Left colon (tissue), 2 donors: ENCODE results near the gene MACC1. TPM values are rescaled to one million over a fixed set of nuclear protein-coding genes. Genes with fewer than 3 reads are reported as not detected.

Source experiments
- ATAC-seq: fragments of 200-7000 bp; cut with Tn5 transposase; one replicate; pipeline ENCODE4 v1.9.1; 2020; ENCODE audit warnings: mild to moderate bottlenecking, moderate library complexity
- DNase-seq, 2 donors: peaks; one replicate each; pipeline ENCODE4 v3.0.0-alpha.2; 2020
- intact Hi-C, 2 donors: fragments of 100-400 bp; cut with DNase I in 1 of 2; cut with micrococcal nuclease in 1 of 2; formaldehyde crosslinking; loops; one replicate each; pipeline versions ENCODE4 v1.11.2 to v1.14.0; 2022; cut with DNase I, micrococcal nuclease
- total RNA-seq, 2 donors: library from RNA; stranded (reverse); fragmentation: NEBNext Ultra II Directional; extraction: Animal tissue kit (Norgen Biotek cat#: 25700); gene quantifications; one replicate each; pipeline ENCODE4 v1.2.1, GENCODE V29; 2021
- donor health status: DM: no; HTN: no; CAD: no.
- donor health status: DM: yes; HTN: yes; CAD: no.

Gene MACC1
- total RNA-seq, 2 donors from 2014 or later, result 8.9 to 9.7 TPM

GRCh38 chr7:20233362-20233761 is 16.2 kb upstream of the MACC1 start:
- ATAC-seq (no peak), DNase-seq (no peak)
- intact Hi-C loops, result no loop called here

DNA sequence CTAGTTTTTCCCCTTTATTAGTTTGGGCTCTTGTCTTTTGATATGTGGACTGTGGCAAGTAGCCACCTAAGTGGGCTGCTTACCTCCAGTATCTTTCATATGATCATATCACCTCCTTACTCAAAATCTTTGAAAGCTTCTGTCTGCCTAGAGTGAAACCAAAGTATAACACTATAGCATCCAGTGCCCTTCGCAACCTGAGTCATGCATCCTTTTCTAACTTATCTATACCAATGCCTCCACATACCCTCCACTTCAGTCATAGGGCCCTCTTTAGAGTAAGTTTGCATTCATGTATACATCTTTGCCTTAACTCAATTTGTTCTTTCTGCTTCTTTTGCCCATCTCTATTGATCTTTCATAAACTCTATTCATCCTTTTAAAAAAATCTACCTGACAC is 15.7 kb upstream of the MACC1 start:
- ATAC-seq (no peak), DNase-seq (no peak)
- intact Hi-C loops, result no loop called here

DNA sequence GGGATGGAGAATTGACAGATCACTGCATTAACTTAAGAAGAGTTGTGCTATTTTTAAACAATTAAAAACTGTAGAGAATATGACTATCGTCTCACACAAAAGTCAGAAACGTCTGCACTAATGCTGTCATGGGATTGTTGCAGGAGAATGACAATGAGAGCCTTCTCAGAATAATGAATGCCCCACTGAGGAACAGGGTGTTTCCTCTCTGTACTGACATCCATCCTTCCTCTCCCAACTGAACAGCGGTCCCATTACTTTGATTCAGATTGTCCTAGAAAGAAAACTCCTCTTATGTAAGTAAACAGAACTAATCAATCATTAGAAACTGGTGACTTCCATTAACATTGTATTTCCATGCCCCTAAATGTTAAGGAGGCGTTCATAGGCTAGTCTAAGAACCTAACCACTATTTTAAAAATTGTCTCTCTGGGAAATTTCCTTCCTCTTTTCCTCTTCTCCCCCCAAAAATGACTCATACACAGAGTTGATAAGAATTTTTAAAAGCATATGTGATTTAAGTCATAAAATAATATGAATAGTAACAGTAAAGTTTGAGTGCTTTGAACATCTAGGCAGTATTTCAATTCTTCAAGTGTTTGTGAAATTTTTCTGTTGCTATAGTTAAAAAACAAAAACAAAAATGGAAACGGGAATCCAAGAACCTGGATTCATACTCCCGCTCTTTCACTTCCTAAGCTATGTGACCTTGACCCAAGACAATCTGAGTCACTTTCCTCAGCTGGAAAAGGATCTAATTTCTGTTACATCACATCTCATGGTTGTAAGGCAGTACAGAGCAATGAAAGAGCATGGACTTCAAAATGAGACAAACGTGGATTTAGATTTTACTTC is 12.7 kb upstream of the MACC1 start:
- no peak for DNase-seq
- intact Hi-C loops, result no loop called here

DNA sequence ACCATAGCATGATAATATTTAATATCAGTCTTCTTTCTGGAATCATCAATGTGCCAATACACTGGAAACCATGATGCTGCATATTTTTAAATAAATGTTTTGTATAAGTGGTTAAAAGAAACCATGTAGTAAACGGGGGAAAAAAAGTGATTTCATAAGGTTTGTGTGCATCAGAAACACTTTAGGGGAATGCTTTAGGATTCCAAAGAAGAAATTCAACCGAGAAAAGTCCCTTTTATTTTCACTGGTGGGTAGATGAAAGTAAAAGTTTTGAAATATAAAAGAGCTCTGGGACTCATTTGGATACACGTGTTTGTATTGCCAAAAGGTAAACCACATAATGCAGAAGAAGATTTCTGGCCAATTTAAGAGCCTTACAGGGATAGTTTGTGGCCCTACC is 11.9 kb upstream of the MACC1 start:
- DNase-seq (no peak), ATAC-seq (no peak)
- intact Hi-C loops, result no loop called here

More for the DNA sequence above, 12.7 kb upstream of the MACC1 start:
- ATAC-seq, result no peak

- intact Hi-C loops, result no loop called here
- DNase-seq (no peak), ATAC-seq (no peak)
Observed at GRCh38 chr7:20228654-20229053, 11.5 kb upstream of the MACC1 start.

DNA sequence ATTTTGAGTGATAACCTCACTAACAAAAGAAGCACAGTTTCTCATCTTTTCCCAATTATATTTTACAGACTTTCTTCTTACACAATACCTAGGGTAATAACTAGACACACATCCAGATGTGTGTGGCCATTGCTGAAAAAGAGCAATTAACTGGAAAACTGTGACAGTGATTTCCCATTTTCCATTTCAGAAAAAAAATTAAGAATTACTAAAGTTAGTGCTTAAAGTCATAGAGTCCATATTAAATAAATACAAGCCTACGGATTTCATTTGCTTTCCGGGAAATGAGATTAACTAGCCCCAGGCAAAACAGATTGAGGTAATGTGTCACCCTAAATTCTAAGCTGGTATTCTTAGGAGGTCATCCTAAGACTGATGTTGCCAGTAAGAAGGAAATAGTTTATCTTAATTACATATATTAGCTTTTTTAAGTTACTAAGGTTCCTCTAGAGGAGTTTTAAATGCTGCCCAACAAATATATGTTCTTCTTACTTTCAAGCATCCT is 10.2 kb upstream of the MACC1 start:
- intact Hi-C loops, result no loop called here
- ATAC-seq, result no peak
- DNase-seq, result no peak

DNA sequence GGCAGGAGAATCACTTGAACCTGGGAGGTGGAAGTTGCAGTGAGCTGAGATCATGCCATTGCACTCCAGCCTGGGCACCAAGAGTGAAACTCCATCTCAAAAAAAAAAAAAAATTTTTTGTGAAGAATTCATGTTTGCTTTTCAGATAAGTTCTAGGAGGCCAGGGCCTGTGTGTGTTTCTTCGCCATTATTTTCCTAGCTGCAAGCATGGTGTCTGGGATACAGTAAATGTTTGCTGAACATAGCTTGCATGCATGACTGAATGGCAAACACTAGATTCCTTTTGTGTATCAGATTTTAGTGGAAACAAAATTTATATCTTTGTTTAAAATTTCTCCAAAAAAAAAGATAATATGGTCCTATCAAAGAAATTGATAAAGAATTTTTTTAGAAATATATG is 9.7 kb upstream of the MACC1 start:
- no peak for DNase-seq
- no peak for ATAC-seq
- intact Hi-C loops, result no loop called here

- ATAC-seq (peak; percentile 87), DNase-seq (no peak)
- intact Hi-C loops, result no loop called here
Observed at GRCh38 chr7:20225384-20225783, 8.2 kb upstream of the MACC1 start.

GRCh38 chr7:20224025-20224424 is 6.8 kb upstream of the MACC1 start:
- intact Hi-C loops, result no loop called here
- DNase-seq (no peak), ATAC-seq (no peak)

GRCh38 chr7:20223356-20223755 is 6.2 kb upstream of the MACC1 start:
- ATAC-seq, result no peak
- intact Hi-C loops, result no loop called here
- DNase-seq, result no peak

GRCh38 chr7:20222219-20222828 is 5.1 kb upstream of the MACC1 start:
- ATAC-seq (no peak), DNase-seq (no peak)
- intact Hi-C loops, result no loop called here

DNA sequence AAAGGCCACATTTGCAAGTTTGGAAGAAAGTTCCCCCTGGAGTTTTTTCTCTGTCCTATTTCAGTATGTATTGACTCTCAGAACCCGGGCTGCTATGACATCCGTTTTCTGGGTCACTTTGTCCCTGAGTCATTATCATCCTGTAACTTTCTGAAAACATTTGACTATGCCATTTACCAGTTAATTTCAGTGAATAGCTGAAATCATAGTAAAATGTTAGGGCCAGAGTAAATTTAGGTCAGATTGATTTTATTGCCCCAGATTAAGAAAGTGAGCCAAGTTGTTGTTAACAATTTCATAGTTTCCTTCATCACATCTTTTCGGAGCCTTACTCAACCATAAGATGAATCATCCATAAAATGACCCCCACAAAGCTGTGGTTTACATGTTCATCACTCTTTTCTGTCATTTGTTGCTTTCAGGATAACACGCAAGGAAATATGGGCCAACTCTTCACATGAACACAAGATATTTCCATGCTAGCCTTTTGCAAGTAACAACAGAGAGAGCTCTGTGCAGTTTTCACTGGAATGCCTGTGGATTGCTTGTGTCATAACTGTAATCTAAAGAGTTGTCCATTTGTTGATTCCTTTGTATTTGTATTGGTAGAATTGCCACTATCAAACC is 3.9 kb upstream of the MACC1 start:
- ATAC-seq (no peak), DNase-seq (no peak)
- intact Hi-C loops, result no loop called here

GRCh38 chr7:20220293-20220761 is 3.1 kb upstream of the MACC1 start:
- ATAC-seq (no peak), DNase-seq (no peak)
- intact Hi-C loops, result no loop called here

DNA sequence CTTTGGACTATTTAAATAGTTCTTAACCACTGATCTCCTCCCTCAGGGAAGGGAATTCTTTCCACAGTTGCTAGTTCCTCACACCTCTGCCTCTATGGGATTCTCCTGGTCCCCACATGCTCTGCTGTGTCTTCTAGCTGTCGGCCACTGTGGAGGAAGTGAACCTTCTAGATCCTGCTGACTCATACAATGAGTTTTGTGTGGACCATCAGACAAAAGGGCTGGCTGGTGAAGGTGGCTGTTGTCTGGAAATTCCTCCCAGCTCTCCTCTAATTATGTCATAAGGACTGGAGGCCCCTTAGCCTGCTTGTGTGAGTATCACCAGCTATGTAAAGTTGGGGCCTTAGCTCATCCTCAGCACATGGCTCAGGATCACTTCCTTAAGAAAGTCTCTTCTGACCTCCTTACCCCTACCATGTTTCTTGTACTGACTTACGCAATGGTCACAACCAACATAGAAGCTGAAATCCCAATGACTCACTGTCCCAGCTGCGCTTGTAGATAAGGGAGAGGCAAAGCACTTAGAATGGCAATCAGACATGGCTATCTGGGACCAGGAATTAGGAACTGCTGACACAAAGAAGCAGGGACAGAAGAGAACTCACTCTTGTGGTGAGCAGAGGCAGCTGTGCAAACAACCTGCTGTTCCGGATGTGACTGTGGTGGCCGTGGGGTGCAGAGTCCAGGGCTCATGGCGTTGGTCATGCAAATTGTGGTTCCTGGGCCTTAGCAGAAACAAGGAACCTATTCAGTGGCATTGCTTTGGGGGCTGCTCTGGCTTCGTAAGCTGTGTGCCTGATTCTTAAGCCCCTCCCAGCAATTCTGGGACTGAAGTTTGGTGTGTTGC is 2.5 kb upstream of the MACC1 start:
- intact Hi-C loops, result no loop called here

GRCh38 chr7:20219062-20219445 is 1.9 kb upstream of the MACC1 start:
- DNase-seq (no peak), ATAC-seq (no peak)
- intact Hi-C loops, result no loop called here

More for the DNA sequence above, 2.5 kb upstream of the MACC1 start:
- DNase-seq (peak; percentile 81 to 94), ATAC-seq (peak; percentile 80)

DNA sequence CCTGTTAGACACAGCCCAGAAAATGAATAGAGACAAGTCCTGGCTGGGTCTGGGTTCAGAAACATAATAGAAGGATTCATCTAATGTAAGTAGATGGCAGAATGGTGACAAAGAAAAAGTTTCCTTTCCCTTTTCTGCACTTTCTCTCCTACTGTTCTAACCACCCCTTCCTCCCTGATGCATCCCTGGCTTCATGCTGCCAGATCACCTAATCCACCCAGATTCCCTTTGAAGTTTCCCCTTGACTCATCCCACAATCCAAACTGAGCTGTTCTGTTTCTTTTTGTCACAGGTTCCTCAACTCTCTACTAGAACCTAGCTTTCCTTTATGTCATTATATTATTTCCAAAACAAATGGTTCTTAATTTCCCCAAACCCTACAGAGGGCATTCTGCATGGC is 1.1 kb upstream of the MACC1 start:
- ATAC-seq, result no peak
- intact Hi-C loops, result no loop called here
- no peak for DNase-seq

DNA sequence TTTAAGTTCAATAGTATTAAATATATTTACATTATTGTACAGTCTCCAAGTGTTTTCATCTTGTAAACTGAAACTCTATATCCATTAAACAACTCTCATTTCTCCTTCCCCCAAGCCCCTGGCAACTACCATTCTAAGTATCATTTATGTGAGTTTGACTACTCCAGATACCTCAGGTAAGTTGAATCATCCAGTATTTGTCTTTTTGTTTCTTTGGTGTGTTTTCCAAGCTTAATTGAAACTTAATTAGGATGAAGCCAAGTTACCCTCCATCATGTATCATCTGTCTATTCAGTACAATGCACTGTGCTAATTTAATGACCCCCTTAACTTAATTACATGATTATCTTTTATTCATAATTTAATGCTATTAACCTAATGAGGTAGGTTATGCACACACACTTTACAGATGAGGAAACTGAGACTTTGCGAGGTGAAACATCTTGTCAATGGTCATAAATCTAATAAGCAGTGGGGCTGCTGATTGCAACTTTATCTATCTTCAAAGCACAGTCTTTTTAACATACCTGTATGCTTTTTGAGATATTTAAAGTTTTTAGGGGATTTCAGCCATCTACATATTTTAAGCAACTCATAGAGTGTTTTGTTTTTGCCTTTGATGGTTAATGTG is 663 bp downstream of the MACC1 start:
- ATAC-seq (no peak), DNase-seq (no peak)
- intact Hi-C loops, result no loop called here

GRCh38 chr7:20214921-20215669 is 2.1 kb downstream of the MACC1 start:
- no peak for ATAC-seq
- DNase-seq, result no peak
- intact Hi-C loops, result no loop called here
